Measurements from ENCODE around the gene KCTD5.

The KCTD5 gene

GRCh38 chr16:2697401-2697948 is 15.2 kb downstream of the KCTD5 start:
- no peak for DNase-seq (ENCODE audit: low spot score)

GRCh38 chr16:2698103-2698870 is 16.0 kb downstream of the KCTD5 start:
- no peak for DNase-seq (ENCODE audit: low spot score)

GRCh38 chr16:2698965-2699750 is 16.8 kb downstream of the KCTD5 start:
- DNase-seq (ENCODE audit: low spot score): no peak

- no peak for DNase-seq (ENCODE audit: low spot score)
These were observed 17.7 kb downstream of the KCTD5 start for GRCh38 chr16:2699791-2700600.

GRCh38 chr16:2700786-2701185 is 18.5 kb downstream of the KCTD5 start:
- DNase-seq (ENCODE audit: low spot score): no peak

GRCh38 chr16:2701272-2701671 is 18.9 kb downstream of the KCTD5 start:
- no peak for DNase-seq (ENCODE audit: low spot score)

GRCh38 chr16:2701713-2702437 is 19.6 kb downstream of the KCTD5 start:
- DNase-seq (ENCODE audit: low spot score): no peak

GRCh38 chr16:2702438-2702825 is 20.1 kb downstream of the KCTD5 start:
- no peak for DNase-seq (ENCODE audit: low spot score)

GRCh38 chr16:2702871-2703745 is 20.8 kb downstream of the KCTD5 start:
- peak; percentile 72 for DNase-seq (ENCODE audit: low spot score)

- no peak for DNase-seq (ENCODE audit: low spot score)
These were observed 22.1 kb downstream of the KCTD5 start for GRCh38 chr16:2704166-2704982.

- no peak for DNase-seq (ENCODE audit: low spot score)
These were observed 22.6 kb downstream of the KCTD5 start for GRCh38 chr16:2704983-2705275.

- DNase-seq (ENCODE audit: low spot score): no peak
These were observed 23.0 kb downstream of the KCTD5 start for GRCh38 chr16:2705351-2705750.

GRCh38 chr16:2706085-2706484 is 23.8 kb downstream of the KCTD5 start:
- no peak for DNase-seq (ENCODE audit: low spot score)

GRCh38 chr16:2706611-2707311 is 24.4 kb downstream of the KCTD5 start:
- DNase-seq (ENCODE audit: low spot score): no peak

- peak; percentile 83 for DNase-seq (ENCODE audit: low spot score)
These were observed 25.3 kb downstream of the KCTD5 start for GRCh38 chr16:2707368-2708289.

GRCh38 chr16:2708290-2708639 is 25.9 kb downstream of the KCTD5 start:
- DNase-seq (ENCODE audit: low spot score): no peak

GRCh38 chr16:2708955-2709587 is 26.7 kb downstream of the KCTD5 start:
- DNase-seq (ENCODE audit: low spot score): no peak

GRCh38 chr16:2709588-2709984 is 27.3 kb downstream of the KCTD5 start:
- DNase-seq (ENCODE audit: low spot score): no peak
